Fibroblast of pulmonary artery (primary cell): ENCODE results near the gene ATOH1.

Experiments
- DNase-seq: peaks from one replicate; pipeline ENCODE4 v3.0.0-alpha.2; 2010; ENCODE audit warnings: low read depth
- H3K4me3 ChIP-seq: replicated peaks from 2 replicates; pipeline ENCODE4 v1.5.1; 2011; ENCODE audit warnings: low read depth, mild to moderate bottlenecking, control low read depth, low read length, moderate library complexity
- CTCF ChIP-seq: IDR thresholded peaks from 2 replicates; pipeline ENCODE4 v1.5.1; 2011; ENCODE audit warnings: mild to moderate bottlenecking, control low read depth, low read length, inconsistent platforms; ENCODE audit errors: missing control alignments

Gene ATOH1

GRCh38 chr4:93855926-93856325 is 27.4 kb downstream of the ATOH1 start:
- no peak for TF ChIP-seq CTCF
- no peak for DNase-seq
- no peak overlapping the region for H3K4me3 ChIP-seq

- no peak overlapping the region for H3K4me3 ChIP-seq
- no peak for TF ChIP-seq CTCF
- DNase-seq, result no peak
Observed at GRCh38 chr4:93865650-93866049, 37.1 kb downstream of the ATOH1 start.

GRCh38 chr4:93867416-93868001 is 39.0 kb downstream of the ATOH1 start:
- no peak overlapping the region for H3K4me3 ChIP-seq
- DNase-seq, result no peak
- TF ChIP-seq CTCF, result no peak

GRCh38 chr4:93870876-93871458 is 42.4 kb downstream of the ATOH1 start:
- TF ChIP-seq CTCF, result no peak
- DNase-seq, result no peak
- H3K4me3 ChIP-seq, result no peak overlapping the region

GRCh38 chr4:93876754-93877153 is 48.2 kb downstream of the ATOH1 start:
- no peak overlapping the region for H3K4me3 ChIP-seq
- DNase-seq, result no peak
- TF ChIP-seq CTCF, result no peak

- TF ChIP-seq CTCF, result no peak
- no peak for DNase-seq
Observed at GRCh38 chr4:93878566-93878965, 50.0 kb downstream of the ATOH1 start.

GRCh38 chr4:93879919-93880318 is 51.4 kb downstream of the ATOH1 start:
- no peak overlapping the region for H3K4me3 ChIP-seq
- no peak for TF ChIP-seq CTCF
- DNase-seq, result no peak

More at GRCh38 chr4:93878566-93878965, 50.0 kb downstream of the ATOH1 start:
- H3K4me3 ChIP-seq, result no peak overlapping the region
